ENCODE measurements around the gene ST6GALNAC2.

The ST6GALNAC2 gene

DNA sequence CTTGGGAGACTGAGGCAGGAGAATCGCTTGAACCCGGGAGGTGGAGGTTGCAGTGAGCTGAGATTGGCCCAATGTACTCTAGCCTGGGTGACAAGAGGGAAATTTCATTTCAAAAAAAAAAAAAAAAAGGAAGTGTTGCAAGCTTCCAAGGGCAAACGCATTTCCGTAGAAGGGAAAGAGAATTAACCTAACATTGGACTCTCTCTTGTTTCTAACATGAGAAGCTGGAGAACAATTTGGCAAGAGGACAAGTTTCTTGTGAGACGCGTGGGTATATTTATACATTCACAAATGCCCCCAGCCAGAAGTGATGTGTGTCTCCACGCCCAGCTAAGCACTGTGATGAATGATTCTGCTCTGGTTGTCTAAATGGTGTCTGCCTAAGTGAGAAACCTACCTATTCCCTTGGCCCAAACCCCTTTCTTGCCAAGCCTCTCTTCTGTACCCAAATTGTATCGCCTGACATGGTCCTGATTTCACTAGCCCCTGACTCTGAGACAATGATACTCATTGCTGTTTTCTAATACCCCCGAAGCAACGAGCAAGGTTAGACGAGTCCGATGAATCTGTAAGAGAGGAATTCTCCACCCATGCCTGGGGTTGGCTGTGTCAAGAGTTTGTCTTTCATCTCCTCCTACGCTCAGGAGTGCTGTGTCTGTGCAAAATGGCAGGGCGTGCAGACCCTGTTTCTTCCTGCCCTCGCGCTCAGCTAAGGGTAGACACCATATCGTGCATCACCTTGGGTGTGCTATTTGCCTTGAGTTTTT is 14.2 kb upstream of the ST6GALNAC2 start:
- DNase-seq: no peak

DNA sequence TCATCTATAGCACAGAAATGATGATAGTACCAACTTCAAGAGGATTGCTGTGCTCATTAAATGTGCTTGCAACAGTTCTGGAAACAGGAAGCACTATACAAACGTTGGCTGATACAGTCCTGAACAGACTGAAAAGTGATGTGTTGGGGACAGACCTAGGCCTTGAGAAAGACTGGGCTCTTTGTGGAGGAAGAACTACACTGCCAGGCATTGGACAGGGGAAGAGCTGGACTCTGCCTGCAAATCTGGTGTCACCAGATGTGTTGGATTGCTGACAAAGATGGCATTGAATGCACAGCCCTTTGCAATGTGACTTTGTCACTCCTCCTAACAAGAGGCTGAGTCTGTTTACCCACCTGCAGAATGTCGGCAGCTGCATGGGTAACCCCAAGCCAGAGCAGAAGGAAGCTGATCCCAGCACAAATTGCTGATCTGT is 12.4 kb upstream of the ST6GALNAC2 start:
- peak; percentile 29 for DNase-seq

DNA sequence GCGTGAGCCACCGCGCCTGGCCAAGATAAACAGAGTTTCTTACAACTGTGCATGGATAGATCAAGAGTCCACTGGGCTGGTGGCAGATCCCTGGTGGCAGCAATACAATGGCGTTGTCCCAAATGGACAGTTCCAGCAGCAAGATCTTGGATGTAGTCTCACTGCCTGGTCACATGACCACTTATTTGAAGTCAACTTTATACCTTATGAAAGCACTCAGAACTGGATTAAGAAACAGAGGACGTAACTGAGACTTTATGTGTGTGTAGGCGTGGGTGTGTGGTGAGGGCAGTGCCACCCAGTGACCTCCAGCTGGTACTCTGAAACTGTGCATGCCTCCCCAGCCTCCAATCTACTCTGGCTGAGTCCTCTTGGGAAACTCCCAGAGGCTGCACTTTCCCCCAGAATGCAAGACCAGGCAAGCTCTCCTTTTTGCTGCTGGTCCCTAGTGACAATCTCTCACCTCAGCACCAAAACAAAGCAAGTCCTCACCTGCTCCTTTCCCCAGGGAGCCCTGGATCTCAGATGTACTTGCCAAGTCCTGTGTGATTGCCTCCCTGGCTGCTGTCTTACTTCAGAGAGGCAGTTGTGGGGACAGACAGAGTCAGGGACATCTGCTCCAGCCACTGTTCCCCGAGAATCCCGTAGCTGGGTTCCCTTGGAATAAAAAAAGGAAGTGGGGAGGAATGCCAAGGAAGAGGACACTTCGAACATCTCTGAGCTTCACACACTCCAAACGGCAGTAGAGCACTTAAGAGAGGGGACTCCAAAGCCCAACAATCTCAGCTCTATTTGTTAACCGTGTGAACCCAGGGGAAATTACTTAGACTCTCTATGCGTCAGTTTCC is 11.7 kb upstream of the ST6GALNAC2 start:
- peak; percentile 52 for DNase-seq

GRCh38 chr17:76594690-76595089 is 9.0 kb upstream of the ST6GALNAC2 start:
- no peak for DNase-seq

GRCh38 chr17:76593959-76594358 is 8.3 kb upstream of the ST6GALNAC2 start:
- no peak for DNase-seq

- DNase-seq: peak; percentile 37
Observed at GRCh38 chr17:76593384-76593826, 7.7 kb upstream of the ST6GALNAC2 start.

DNA sequence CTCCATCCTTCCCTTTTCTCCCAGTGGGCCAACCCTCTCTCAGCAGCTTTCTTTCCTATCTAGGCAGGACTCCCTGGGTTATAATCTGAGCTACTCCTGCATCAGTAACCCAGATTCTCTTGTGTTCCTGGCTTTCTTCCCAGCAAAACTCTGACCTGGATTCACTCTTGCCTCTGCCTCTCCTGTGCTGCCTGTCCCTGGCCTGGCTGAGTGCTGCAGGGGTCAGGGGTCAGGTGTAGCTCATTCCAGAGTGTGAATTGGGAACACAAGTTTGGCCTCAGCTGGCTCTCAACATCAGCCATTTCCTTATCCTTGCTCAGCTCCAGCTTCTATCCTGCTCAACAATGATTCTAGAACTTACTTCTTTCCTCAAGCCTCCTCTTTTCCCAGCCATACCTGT is 2.5 kb upstream of the ST6GALNAC2 start:
- no peak for DNase-seq

- peak; percentile 29 for DNase-seq
Observed at GRCh38 chr17:76586741-76587487, 1.3 kb upstream of the ST6GALNAC2 start.

- no peak for DNase-seq
Observed at GRCh38 chr17:76585033-76585648, 519 bp downstream of the ST6GALNAC2 start.

- no peak for DNase-seq
Observed at GRCh38 chr17:76584427-76585032, 1.1 kb downstream of the ST6GALNAC2 start.

- DNase-seq: no peak
Observed at GRCh38 chr17:76582660-76583059, 3.0 kb downstream of the ST6GALNAC2 start.

DNA sequence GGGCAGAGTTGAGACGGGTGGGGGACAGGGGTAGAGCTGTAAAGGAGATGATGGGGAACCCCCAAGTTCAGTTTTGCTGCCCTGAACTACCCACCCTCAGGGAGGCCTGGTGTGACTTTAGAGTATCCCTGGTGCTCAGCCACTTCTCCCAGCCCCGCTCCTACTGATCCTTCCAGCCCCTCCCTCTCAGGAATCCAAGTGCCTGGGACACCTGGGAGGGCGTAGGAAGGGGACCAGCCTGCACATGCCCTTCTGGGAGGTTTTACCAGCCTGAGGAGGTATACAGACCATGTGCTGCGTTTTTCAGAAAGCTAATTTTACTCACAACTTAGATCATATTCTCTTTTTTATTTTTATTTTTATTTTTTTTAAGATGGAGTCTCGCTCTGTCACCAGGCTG is 4.1 kb downstream of the ST6GALNAC2 start:
- DNase-seq: no peak

- DNase-seq: no peak
Observed at GRCh38 chr17:76579281-76579680, 6.4 kb downstream of the ST6GALNAC2 start.

GRCh38 chr17:76578376-76578775 is 7.3 kb downstream of the ST6GALNAC2 start:
- no peak for DNase-seq

DNA sequence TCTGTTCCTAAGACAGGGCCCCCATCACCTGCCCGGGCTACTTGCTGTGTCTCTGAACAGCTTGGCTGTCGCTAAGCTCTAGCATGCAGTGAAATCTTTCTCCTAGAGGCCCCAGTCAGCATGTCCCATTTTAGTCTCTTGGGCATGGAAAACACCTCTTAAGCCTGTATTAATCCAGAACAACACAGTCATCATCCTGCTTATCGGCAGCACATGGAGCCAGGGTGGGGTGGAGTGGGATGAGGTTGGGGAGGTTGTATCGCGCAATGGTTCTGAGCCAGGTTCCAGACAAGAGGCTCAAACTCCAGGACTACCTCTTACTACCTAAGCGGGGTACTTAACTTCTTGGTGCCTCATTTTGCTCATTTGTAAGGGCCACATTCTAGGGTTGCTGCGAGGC is 7.8 kb downstream of the ST6GALNAC2 start:
- no peak for DNase-seq

DNA sequence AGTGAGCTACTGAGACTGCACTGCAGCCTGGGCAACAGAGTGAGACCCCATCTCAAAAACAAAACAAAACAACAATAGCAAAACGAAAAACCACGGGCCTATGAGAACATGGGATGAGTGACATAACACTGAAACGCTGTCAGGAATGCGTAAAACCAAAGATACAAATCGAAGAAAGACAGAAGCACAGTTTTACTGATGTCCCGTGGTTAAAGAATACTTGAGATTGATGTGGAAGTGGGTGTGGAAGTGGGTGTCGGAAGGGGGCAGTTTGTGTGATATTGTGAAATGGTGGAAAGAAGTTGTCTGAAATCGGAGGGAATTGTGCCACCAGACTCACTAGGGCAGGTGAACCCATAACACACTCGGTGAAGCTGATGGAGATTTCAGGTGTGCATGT is 9.5 kb downstream of the ST6GALNAC2 start:
- DNase-seq: no peak

DNA sequence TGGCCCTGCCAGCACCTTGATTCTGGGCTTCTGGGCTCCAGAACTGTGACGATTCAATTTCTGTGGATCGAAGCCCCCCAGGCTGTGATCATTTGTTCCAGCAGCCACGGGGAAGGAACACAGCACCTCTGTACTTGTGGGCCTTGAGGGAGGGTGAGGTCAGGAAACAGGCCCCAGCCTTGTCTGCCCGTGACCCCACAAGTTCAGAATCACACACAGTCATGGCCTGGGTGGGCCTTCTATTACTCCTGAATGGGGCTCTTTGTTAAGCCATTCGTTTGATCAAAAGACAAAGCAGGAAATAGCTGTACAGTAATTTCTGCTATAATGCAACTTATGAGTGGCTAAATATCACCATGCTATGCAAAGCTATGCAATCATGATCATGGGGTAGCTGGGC is 10.1 kb downstream of the ST6GALNAC2 start:
- DNase-seq: no peak

DNA sequence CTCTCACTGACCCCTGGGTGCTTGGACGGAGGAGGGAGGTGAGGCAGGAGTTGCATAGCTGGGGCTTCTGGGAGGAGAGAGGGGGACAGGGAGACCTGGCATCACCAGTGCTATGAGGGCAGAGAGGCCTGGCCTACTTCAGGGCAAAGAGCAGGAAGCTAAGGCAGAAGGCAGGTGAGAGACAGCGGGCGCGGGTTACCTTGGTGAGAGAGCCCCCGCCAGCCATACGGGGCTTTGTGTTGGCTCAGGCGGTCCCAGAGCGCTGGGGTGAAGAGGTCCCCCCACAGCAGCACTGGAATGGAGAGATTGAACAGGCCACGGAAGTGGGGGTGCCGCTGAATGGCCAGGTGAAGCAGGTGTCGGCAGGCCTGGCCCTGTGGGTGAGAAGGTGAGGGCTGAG is 11.5 kb downstream of the ST6GALNAC2 start:
- DNase-seq: no peak

DNA sequence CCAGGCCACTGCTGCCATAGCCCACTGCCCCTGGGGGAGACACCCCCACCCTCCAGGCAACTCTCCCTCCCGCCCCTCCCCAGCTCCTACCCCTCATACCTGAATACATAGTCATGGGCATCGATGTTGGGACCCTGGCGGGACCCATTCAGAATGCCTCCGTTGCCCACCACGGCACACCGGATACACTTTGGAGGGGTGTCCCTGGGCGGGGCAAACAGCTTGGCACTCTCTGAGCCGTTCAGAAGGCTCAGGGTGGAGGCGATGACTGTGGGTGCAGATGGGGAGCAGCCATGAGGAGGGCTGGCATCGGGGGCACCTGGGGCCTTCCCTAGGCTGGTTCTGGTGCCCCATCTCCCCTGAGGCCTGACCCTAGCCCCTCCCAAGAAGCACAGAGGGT is 12.6 kb downstream of the ST6GALNAC2 start:
- no peak for DNase-seq

- no peak for DNase-seq
Observed at GRCh38 chr17:76572201-76572910, 13.3 kb downstream of the ST6GALNAC2 start.

- DNase-seq: no peak
Observed at GRCh38 chr17:76570877-76571471, 14.7 kb downstream of the ST6GALNAC2 start.
